PC-3 (cell line): ENCODE results near the gene RNH1.

ENCODE experiments used
- CTCF ChIP-seq: fragments of 300-600 bp; sonication (generic); conservative IDR thresholded peaks from 2 replicates; pipeline ENCODE4 v1.5.1; 2017; ENCODE audit warnings: antibody characterized with exemption, low read depth, mild to moderate bottlenecking, low read length
- EZH2 ChIP-seq: fragments of 300-600 bp; sonication (generic); IDR thresholded peaks from one replicate; pipeline ENCODE4 v1.6.1; 2017; ENCODE audit warnings: antibody characterized with exemption, mild to moderate bottlenecking, low read length; ENCODE audit not compliant: unreplicated experiment

- TF ChIP-seq EZH2 (no peak), CTCF (no peak)
Measured at GRCh38 chr11:508956-509355, 1.9 kb upstream of the RNH1 start.
